Posterior vena cava (tissue), 2 donors: ENCODE data around the gene OR2A1. TPM values are rescaled to one million over a fixed set of nuclear protein-coding genes. Genes with fewer than 3 reads are reported as not detected.
"Not testable (repeated sequence)": the region's sequence is repeated elsewhere in the genome, so short reads cannot be mapped to it uniquely, and the experiment has no call there.

Experiments
- DNase-seq: peaks from one replicate; pipeline ENCODE4 v3.0.0-alpha.2; 2020; ENCODE audit warnings: low spot score
- intact Hi-C, 2 donors: fragments of 100-400 bp; cut with DNase I; formaldehyde crosslinking; loops; one replicate each; pipeline versions ENCODE4 v1.14.1 to v1.14.2; 2022 to 2023
- long read RNA-seq, 2 donors: library from polyadenylated mRNA; unstranded; transcript quantifications; one replicate each; pipeline ENCODE4 v2.0.0, GENCODE V29; 2020 to 2021
- total RNA-seq, 2 donors: library from RNA; stranded (reverse); fragmentation: NEBNext Ultra II Directional; extraction: Animal tissue kit (Norgen Biotek cat#: 25700); gene quantifications; one replicate each; pipeline ENCODE4 v1.2.1, GENCODE V29; 2021
- donor health status: DM: yes; HTN: yes; CAD: no.
- donor health status: DM: yes; HTN: yes; CAD: no.

OR2A1 gene, protein sequence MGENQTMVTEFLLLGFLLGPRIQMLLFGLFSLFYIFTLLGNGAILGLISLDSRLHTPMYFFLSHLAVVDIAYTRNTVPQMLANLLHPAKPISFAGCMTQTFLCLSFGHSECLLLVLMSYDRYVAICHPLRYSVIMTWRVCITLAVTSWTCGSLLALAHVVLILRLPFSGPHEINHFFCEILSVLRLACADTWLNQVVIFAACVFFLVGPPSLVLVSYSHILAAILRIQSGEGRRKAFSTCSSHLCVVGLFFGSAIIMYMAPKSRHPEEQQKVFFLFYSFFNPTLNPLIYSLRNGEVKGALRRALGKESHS
- not detected for total RNA-seq
- long read RNA-seq, donor 1 = 0 reads
- long read RNA-seq, donor 2 = 0 reads

DNA sequence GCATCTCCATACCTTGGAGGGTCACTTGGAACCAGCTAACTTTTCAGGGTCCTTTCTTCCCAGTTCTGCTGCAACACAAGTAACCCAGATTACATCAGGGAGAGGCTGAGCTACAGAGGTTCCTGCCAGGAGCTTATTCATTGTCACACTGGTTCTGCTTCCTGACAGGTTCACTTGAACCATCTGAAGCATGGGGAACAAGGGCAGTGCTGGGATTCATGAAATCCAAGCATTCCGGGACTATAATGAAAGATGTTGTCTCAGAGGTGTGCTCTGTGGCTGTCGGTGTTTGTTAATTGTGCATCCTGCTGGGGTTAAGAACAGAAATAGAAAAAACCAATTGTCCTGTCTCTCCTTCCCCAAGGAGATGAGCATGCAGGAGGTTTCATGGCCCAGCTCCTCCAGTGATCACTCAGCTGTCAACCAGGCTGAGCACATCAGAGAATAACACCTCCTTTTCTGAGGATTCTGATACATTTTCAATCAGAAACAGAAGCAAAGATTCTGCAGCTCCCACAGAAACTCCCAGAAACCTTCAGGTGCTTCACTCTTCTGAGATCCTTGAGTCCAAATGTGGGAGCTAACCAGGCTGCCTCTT lies at the start of gene OR2A1:
OR2A1 (plus strand) TSS at position 548 of the 598 bp plus-strand sequence. CDS start 5,706 bp downstream, outside the sequence.
- not testable (repeated sequence) for DNase-seq

DNA sequence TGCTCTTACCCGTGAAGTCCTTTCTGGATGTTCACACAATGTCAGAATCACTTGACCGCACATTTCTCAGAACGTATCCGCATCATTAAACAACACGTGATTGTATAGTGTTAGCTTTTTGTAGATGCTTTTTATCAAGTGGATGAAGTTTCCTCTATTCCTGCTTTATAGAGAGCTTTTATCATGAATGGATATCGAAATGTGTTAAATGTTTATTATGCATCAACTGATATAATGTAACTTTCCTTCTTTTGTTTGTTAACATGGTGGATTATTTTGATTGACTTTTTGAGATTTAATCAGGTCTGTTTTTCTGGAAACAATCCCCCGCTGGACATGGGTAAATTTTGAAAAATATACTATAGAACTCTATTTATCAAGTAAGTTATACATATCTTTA lies 47.5 kb upstream of the OR2A1 start, which contains the start of gene OR2A7:
OR2A7 (minus strand) TSS at position 101 of the 400 bp plus-strand sequence. CDS start 5,164 bp downstream, outside the sequence.
- DNase-seq, intact Hi-C loops: not testable (repeated sequence)

More for the DNA sequence above, at the start of gene OR2A1:
- intact Hi-C loops = not testable (repeated sequence)

DNA sequence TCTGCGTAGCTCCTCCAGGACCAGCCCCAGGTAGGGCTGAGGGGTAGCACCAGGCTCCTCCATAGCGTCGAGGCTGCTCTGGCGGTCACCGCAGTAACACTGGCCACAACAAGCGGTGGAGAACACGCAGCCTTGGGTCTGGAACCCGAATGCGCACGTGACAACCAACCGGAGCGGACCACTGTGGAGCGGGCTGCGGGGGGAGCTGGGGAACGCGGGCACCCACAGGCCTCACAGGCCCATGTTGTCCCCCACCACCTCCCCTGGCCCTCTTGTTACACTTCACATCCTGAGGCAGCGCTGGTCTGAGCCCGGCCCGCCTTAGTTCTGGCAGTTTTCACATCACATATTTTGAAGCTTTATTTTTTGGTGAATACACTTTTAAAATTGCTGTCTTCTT lies 43.0 kb upstream of the OR2A1 start, which contains the start of gene CTAGE8:
CTAGE8 (minus strand) TSS at position 101 of the 400 bp plus-strand sequence; CDS start at position 63, 38 bp downstream.
- intact Hi-C loops = not testable (repeated sequence)

DNA sequence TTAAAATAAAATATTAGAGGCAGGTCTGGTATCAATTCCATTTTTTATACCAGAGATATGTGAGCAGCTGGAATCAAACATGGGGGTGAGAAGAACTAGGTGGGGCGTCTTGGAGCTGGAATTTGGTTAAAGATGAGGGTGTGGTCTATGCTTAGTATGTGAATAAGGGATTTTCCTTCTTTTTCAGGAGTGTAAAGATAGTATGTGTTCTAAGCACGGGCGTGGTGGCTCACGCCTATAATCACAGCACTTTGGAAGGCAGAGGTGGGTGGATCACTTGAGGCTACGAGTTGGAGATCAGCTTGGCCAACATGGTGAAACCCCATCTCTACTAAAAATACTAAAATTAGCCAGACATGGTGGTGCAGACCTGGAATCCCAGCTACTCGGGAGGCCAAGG lies 36.9 kb upstream of the OR2A1 start:
- intact Hi-C loops, DNase-seq: not testable (repeated sequence)

More for the DNA sequence above, 43.0 kb upstream of the OR2A1 start, which contains the start of gene CTAGE8:
- DNase-seq = not testable (repeated sequence)

DNA sequence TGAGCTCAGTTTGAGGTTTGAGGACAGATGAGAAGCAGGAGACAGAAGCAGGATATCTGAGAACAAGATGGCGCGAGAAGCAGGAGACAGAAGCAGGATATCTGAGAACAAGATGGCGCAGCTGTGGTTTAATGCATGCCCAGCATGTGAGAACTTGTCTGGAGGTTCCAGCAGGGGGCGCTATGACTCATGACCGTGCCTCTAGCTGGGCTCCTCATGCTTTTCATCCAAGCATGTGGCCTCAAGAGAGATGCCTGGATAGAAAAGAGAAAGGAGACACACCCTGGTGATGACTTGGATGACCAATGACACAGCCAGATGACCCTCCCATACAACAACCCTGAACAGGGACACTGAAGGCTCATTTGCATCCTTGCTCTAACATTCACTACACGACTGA lies 32.2 kb upstream of the OR2A1 start:
- intact Hi-C loops, DNase-seq: not testable (repeated sequence)

DNA sequence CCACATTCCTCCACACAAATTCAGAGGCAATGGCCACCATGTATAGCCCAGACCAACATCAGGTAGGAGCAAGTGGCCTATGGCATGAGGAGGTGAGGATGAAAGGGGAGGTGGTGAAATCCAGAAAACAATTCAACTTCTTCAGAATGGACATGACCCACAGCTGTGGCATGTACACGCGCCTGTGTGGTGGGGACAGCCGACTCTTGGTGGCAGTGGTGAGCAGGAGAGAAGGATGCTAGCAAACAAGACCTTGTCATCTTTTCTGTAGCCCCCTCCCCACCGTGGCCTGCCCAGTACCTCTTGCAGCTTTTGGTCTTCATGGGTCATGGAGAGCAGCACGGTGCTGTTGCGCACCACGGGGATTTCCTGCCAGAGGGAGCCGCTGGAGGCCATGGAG lies 30.2 kb upstream of the OR2A1 start:
- intact Hi-C loops, DNase-seq: not testable (repeated sequence)

DNA sequence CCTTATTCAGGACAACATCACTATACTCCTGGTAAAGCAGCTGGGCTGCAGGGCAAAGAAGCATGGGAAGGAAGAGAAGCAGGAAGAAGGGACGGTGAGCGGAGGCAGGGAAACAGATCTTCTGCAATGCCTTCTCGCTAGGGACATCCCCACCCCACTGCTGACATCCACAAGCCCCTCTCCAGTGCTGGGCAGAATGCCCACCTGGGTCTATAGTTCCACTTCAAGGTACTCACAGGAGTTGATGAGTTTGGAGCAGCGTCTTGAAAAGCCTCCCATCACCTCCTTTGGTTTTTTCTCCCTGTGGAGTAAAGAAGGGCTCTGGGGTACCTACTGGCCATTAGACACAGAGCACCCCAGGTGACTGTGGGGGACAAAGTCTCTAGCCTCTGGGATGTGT lies 29.7 kb upstream of the OR2A1 start:
- intact Hi-C loops = not testable (repeated sequence)
- peak; percentile 52 for DNase-seq

DNA sequence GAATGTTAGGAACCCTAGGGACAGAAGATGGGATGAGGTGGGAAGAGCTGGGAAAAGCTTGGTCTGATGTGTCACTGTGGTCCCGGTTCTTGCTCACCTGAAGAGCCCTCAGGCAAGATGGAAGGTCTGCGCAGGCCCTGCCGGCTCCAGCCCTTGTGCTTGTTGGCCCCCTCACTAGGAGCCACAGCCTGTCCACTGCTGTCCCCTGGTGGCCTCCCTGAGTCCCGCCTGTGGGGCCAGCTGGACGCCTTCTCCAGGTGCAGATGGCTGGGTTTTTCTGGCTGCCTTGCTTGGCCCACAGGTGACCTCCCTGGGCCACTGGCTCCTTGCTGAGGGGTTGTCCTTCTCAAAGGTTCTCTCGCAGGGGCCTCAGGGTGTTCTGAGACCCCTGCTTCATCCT lies 28.5 kb upstream of the OR2A1 start:
- DNase-seq, intact Hi-C loops: not testable (repeated sequence)

DNA sequence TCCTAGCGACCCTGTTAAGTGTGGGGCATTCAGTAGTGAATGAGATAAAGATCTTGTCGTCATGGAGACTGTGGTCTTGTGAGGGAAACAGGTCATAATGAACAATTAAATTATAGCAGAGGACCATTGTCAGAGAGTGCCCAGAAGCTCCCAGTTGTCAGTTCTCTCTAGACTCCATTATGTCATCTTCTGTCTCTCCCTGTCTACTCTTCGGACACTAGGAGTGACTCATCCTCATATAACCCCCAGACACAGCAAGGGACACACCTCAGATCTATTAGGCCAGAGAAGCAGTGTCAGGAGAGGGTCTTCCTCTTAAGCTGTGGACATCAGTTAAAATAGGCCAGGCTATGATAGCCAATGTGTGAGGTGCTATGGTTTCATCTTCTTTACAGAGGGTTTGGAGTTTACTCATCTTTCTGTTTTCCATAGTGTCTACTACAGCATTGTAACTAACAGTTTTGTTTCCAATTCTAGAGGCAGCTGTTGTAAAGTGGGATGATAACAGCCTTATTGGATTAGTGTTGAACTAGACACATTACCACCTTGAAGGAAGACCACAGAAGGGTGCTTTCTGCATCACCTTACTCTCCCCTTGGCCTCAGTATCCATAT lies 24.9 kb upstream of the OR2A1 start:
- DNase-seq, intact Hi-C loops: not testable (repeated sequence)

DNA sequence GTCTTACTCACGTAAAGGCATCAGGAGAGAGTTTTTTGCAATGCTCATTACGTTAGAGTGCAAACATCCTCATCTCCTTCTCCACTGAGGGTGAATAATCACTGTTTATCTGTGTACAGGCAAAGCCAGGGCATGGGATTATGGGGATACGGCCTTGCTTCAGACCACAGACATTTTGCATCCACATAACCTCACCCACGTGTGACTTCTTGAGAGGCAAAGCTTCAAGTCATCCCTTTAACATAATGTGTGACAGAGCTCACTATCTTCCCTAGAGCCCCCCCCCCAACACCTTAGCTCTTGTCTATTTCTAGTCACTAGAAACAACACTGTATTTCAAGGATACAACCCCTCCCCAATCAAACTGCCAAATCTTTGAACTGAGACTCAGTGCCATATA lies 20.6 kb upstream of the OR2A1 start:
- intact Hi-C loops, DNase-seq: not testable (repeated sequence)

DNA sequence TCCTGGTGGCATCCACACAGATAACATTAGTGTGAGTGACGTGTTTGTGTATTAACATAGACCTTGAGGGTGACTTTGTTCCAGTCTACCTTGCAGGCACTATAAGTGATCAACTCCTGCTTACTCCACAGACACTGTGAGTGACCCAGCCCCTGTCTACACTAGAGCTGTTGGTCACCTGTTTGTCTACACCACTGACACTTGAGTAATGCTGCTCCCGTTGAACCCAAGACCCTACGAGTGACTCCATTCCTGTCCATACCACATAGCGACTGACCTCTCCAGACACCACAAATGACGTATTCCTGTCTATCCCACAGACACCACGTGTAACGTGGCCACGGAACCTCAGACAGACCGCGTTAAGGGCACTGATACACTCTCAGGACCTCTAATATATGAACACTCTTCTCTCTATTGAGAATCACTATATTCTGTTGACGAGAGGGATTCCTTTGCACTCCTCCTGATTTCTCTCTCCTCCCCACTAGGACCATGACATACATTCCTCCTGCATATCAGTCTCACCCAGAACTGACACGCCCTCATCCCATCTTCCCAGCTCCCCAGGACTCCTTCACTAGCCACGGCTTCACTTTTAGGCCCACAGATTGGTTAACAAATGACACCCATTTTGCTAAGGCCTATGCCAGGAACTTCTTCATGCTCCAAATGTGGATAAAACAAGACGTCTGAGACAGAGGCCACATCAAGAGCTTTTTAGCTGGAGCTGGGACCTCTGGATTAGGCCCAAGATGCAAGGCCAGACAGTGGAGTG lies 19.6 kb upstream of the OR2A1 start:
- DNase-seq, intact Hi-C loops: not testable (repeated sequence)

DNA sequence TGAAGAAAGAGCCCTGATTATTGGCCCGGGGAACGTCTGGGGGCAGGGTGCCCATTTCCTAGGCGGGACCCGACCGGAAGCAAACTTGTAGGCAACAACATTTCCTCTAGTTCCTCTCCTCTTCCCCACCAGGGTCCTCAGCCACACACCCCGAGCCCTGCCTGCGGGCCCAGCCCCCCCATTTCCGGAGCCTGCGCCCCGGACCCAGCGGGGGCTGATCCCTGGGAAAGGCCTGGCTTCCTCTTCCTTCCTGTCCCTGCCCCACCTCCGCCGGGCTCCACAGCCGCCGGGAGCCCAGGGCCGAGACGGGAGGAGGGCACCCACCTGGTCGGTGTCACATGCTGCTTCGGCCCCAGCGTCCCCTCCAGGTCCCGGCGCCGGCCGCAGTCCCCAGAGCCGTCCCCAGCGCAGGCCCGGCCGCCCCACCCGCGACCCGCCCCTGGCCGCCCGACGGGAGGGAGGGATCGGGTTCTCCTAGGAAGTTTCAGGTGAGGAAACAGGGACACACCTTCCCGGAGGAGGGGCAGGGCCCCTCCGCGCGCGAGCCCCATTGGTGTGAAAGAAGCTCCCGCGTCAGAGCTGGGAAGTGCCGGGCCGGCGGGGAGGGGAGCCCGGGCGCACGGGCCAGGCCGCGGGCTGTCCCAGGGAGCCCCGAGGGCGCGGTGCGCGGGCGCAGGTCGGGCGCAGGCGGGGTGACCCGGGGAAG lies 18.3 kb upstream of the OR2A1 start:
- DNase-seq, intact Hi-C loops: not testable (repeated sequence)

DNA sequence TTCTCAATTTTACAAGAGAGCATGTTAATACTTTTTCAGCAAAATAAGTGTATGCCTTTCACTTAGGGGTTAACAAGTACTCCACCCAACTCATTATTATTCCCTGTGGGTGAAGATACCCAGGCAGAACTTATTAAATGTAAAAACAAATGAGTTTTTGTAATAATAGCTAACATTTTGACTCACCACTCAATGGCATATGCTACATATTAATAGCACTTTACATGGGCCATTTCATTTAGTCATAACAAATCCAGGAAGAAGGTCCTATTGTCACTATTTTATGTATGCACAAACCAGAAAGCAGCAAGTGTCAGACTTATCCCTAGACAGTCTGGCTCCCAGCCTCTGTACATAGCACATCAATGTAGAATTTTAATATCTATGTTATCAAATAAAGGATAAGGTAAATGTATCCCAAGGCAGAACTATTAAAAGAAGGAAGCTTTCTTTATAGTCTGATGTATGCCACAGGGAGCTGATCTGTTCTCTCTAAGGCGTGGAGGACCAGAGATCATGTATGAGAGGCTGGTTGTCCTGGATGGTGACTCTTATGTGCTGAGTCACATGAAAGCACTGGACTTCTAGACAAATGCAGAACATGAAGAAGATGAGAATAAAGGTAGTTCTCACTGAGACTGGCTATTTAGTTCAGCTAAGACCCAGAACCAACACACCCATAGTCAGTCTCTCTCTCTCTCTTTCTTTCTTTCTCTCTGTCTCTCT lies 9.5 kb upstream of the OR2A1 start:
- DNase-seq, intact Hi-C loops: not testable (repeated sequence)

DNA sequence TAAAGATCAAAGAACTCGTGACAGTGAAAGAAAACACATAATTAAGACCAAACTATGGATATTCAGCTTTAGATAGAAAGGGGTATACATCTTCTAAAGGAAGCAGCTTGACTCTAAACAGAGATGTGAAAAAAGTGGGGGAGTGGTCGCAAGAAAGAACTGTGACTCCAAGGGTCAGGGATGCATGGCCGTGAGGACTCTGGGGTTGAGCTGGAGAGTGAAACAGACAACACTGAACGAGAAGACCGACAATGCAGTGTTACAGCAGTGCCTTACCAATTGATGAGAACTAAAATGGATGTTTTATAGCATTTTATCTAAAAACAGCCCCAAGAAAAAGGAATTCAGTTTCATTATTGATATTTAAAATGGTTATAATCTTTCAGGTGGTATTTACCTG lies 8.6 kb upstream of the OR2A1 start:
- intact Hi-C loops, DNase-seq: not testable (repeated sequence)

DNA sequence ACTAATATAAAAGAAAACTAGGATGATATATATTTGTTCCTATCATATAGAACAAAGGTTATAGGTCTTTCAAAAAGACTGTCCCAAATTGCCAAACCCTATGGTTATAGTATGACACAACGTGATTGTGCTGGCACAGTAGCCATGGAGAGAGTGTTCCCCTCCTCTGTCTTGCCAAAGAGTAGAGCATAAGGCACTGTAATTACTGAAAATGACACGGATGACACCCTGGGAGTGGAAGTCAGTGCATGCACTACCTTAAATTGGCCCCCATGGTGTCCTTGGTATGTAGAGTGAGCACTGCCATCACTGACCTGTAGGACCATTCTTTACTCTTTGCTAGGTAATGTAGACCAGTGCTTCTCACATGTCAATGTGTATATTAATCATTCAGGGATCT lies 7.1 kb upstream of the OR2A1 start:
- intact Hi-C loops, DNase-seq: not testable (repeated sequence)

DNA sequence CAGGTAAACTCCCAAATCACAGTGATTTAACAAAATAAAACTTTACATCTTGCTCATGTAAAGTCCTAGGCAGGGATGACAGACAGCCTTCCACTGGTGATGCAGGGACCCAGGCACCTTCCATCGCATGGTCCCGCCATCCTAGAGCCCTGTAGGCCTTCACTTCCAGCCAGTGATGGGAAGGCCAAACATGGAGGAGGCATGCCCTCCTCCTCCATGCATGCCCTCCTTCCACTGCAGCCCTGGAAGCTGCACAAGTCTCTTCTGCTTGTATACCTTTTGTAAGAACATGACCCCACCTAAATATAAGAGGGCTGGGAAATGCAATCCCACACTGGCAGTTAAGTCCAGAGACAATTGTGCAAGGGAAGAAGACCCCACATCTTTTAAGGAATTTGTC lies 2.5 kb upstream of the OR2A1 start:
- DNase-seq, intact Hi-C loops: not testable (repeated sequence)

DNA sequence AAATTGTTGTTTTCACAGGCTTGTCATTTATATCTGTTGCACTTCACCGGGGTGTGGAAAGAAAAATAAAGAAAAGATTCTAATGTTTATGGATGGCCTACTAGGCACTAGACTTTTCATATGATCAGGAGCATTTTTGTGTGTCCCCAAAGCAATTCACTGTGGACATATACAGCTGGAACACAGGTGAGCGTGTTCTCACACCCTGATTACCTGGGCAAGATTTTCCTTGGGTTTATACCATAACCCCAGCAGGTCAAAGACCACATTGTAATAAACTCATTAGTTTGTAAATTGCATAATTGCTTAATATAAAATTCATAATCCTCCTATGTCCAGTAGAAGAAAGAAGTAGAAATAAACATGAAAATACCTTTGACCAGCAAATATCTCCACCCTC lies 1.0 kb upstream of the OR2A1 start:
- DNase-seq, intact Hi-C loops: not testable (repeated sequence)

DNA sequence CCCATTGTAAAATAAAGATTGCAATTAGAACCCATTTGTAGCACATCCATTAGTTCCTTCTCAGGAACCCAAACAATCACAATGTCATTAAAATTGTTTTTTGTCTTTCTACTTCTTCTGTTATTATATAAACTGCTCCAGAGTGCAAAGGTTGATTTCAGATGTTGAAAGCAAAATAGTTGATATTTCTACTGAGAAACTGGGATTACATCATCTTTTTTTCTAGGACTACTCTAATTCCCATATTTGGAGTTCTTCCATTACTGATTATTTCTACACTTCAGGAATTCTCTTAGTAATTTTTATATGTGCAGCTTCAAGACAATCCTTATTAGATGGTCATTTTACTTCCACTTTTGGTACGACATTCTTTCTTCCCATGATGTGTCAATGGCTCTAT lies 5.3 kb downstream of the OR2A1 start:
- intact Hi-C loops = not testable (repeated sequence)

More for the DNA sequence above, 5.3 kb downstream of the OR2A1 start:
- not testable (repeated sequence) for DNase-seq
